ENCODE measurements around the gene TPST1. TPM values are rescaled to one million over a fixed set of nuclear protein-coding genes. Genes with fewer than 3 reads are reported as not detected.
"Not testable (repeated sequence)": the region's sequence is repeated elsewhere in the genome, so short reads cannot be mapped to it uniquely, and the experiment has no call there.

Gene TPST1
- total RNA-seq, 1 experiment from 2014 or later = 14.9 TPM

DNA sequence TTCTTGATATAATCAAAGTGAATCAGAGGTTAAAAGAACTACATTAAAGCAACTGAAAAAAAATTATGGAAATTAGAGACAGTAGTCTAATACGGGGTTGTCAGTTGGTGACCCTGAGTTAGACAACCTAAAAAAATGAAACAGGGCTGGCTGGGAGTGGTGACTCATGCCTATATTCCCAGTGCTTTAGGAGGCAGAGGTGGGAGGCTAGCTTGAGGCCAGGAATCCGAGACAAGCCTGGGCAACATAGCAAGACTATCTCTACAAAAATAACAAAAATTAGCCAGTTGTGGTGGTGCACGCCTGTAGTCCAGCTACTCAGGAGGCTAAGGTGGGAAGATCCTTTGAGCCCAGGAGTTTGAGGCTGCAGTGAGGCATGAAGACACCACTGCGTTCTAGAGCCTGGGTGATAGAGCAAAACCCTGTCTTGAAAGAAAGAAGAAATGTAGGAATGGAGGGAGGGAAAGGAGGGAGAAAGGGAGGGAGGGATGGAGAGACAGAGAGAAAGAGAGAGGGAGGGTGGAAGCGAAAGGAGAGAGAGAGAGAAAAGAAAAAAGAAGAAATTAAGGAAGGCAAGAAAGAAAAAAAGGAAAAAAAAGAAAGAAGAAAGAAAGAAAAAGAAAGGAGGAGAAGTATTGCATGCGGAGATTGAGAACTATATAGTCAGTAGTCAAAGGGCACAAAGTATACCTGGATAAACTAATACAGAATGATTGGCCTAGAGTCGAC is 166.1 kb downstream of the TPST1 start:
- no peaks in the 10 kb centered on the region for H3K36me3 ChIP-seq (ENCODE audit: low read depth)
- no peaks in the 10 kb centered on the region for H3K9me2 ChIP-seq (ENCODE audit: insufficient read depth)
- TF ChIP-seq, protein P1, sequence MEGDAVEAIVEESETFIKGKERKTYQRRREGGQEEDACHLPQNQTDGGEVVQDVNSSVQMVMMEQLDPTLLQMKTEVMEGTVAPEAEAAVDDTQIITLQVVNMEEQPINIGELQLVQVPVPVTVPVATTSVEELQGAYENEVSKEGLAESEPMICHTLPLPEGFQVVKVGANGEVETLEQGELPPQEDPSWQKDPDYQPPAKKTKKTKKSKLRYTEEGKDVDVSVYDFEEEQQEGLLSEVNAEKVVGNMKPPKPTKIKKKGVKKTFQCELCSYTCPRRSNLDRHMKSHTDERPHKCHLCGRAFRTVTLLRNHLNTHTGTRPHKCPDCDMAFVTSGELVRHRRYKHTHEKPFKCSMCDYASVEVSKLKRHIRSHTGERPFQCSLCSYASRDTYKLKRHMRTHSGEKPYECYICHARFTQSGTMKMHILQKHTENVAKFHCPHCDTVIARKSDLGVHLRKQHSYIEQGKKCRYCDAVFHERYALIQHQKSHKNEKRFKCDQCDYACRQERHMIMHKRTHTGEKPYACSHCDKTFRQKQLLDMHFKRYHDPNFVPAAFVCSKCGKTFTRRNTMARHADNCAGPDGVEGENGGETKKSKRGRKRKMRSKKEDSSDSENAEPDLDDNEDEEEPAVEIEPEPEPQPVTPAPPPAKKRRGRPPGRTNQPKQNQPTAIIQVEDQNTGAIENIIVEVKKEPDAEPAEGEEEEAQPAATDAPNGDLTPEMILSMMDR (conservative IDR thresholded peaks at IDR 0.05) = no peak
- TF ChIP-seq EZH2 (IDR thresholded peaks at IDR 0.05; ENCODE audit: low read depth) = no peak
- H3K27ac ChIP-seq = no peak overlapping the region
- no peaks in the 10 kb centered on the region for H3K9me3 ChIP-seq (ENCODE audit: insufficient read depth, low read depth)
- no peaks in the 10 kb centered on the region for H3K79me2 ChIP-seq (ENCODE audit: low read depth)
- no peaks in the 10 kb centered on the region for H3F3A ChIP-seq (ENCODE audit: insufficient read depth, low read depth)
- DNase-seq = no peak
- ChIA-PET CTCF (no interaction called here), POLR2A (ENCODE audit: unreplicated experiment) (no interaction called here)
- no peak overlapping the region for H2AFZ ChIP-seq
- no TSS peak for BruUV-seq (replicated peaks)
- H3K4me1 ChIP-seq (replicated peaks; ENCODE audit: insufficient read depth) = no peaks in the 10 kb centered on the region
- no peak overlapping the region for H3K4me2 ChIP-seq
- intact Hi-C loops (cut with micrococcal nuclease; ENCODE audit: unreplicated experiment) = no loop called here
- no peak overlapping the region for H3K4me3 ChIP-seq
- no peaks in the 10 kb centered on the region for H3K27me3 ChIP-seq (ENCODE audit: insufficient read depth, low read depth)
- no peaks in the 10 kb centered on the region for H4K20me1 ChIP-seq (ENCODE audit: insufficient read depth)

DNA sequence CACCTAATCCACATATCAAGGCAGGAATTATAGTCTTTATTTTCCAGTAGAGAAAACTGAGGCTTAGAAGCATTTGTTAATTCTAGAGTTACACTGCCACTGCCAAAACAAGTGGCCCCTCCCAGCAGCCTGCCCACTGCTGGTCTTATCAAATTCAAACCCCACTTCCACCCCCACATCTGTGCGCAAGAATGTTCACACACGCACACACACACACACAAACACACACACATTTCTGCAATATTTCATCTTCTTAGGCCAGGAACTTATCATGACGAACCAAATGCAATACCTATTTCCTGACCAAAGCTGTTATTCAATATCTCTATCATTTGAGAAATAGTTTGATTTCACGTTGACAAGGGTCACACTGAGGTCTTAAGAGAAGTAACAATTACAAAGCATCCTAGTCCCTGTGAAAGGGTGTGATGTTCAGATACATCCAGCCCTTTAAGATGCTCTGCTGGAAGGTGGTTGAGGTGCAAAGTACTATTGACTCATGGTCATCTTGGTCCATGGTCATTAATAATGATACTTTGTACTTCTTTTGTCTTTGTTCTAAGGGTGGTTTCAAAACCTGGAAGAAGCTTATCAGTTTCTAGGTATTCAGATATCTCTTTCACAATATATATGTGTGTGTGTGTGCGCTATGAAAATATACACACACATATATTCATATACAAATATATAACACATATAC is 169.2 kb downstream of the TPST1 start:
- H3K9me2 ChIP-seq (ENCODE audit: insufficient read depth); H3K79me2 ChIP-seq (ENCODE audit: low read depth); H3K4me1 ChIP-seq (replicated peaks; ENCODE audit: insufficient read depth); H3K36me3 ChIP-seq (ENCODE audit: low read depth); H4K20me1 ChIP-seq (ENCODE audit: insufficient read depth); H3F3A ChIP-seq (ENCODE audit: insufficient read depth, low read depth); H3K9me3 ChIP-seq (ENCODE audit: insufficient read depth, low read depth); H3K4me2 ChIP-seq; H2AFZ ChIP-seq; H3K4me3 ChIP-seq; BruUV-seq (replicated peaks); DNase-seq; H3K27me3 ChIP-seq (ENCODE audit: insufficient read depth, low read depth); CTCF ChIA-PET; POLR2A ChIA-PET (ENCODE audit: unreplicated experiment); H3K27ac ChIP-seq; intact Hi-C loops (cut with micrococcal nuclease; ENCODE audit: unreplicated experiment): not testable (repeated sequence)

DNA sequence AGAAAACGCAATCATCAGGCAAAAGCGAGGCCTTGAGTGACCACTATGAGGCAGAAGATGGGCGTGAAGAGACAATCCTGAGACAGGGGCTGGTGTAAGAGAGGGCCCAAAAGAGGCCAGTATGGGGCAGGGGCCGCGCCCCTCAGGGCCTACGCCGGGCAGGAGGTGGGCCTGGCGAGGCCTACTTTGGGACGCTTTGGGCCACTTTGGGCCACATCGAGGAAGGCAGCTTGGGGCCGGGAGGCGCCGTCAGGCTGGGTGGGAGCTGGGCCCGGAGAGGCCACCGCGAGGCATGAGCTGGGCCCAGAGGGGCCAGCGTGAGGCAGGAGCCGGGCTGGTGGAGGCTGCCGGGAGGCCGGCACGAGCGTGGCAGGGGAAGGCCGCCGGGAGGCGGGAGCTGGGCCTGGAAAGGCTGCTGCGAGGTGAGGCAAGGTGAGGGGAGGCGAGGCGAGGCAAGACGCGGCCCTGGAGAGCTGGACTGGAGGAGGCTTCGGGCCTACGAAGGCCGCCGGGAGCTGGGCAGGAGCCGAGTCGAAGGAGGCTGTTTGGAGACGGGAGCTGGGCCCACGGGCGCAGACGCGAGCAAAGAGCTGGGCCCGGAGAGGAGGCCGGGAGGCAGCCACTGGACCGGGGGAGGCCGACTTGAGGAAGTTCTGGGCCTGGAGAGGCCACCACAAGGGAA is 171.3 kb downstream of the TPST1 start:
- H3K9me3 ChIP-seq (ENCODE audit: insufficient read depth, low read depth) = no peaks in the 10 kb centered on the region
- intact Hi-C loops (cut with micrococcal nuclease; ENCODE audit: unreplicated experiment) = no loop called here
- POLR2A ChIA-PET (ENCODE audit: unreplicated experiment) = no interaction called here
- no peak for TF ChIP-seq EZH2 (IDR thresholded peaks at IDR 0.05; ENCODE audit: low read depth)
- TF ChIP-seq, protein P1 (conservative IDR thresholded peaks at IDR 0.05) = no peak
- no peak overlapping the region for H3K4me2 ChIP-seq
- no peaks in the 10 kb centered on the region for H3K36me3 ChIP-seq (ENCODE audit: low read depth)
- no peaks in the 10 kb centered on the region for H3K79me2 ChIP-seq (ENCODE audit: low read depth)
- no peak for DNase-seq
- CTCF ChIA-PET = no interaction called here
- no peak overlapping the region for H3K27ac ChIP-seq
- peaks cover 8% of the 10 kb centered on the region; the same call in 1 of the 2 replicates for H3K4me1 ChIP-seq (replicated peaks; ENCODE audit: insufficient read depth)
- H2AFZ ChIP-seq = no peak overlapping the region
- H3F3A ChIP-seq (ENCODE audit: insufficient read depth, low read depth) = no peaks in the 10 kb centered on the region
- no TSS peak for BruUV-seq (replicated peaks)
- H3K4me3 ChIP-seq = no peak overlapping the region
- no peaks in the 10 kb centered on the region for H3K27me3 ChIP-seq (ENCODE audit: insufficient read depth, low read depth)
- H4K20me1 ChIP-seq (ENCODE audit: insufficient read depth) = no peaks in the 10 kb centered on the region
- H3K9me2 ChIP-seq (ENCODE audit: insufficient read depth) = no peaks in the 10 kb centered on the region

Data from PC-9 (cell line).